K562 (cell line): Measurements from ENCODE around the gene SLFNL1. TPM values are rescaled to one million over a fixed set of nuclear protein-coding genes. Genes with fewer than 3 reads are reported as not detected.

ENCODE experiments used
- BHLHE40 ChIP-seq: IDR thresholded peaks from 2 replicates; pipeline ENCODE4 v1.6.1; 2011; ENCODE audit warnings: low read length, improper control_type of control experiment
- ELF1 ChIP-seq: fragments of 200-800 bp; sonication (Bioruptor generic); IDR thresholded peaks from 2 replicates; pipeline ENCODE4 v1.6.1; 2016; ENCODE audit warnings: missing genetic modification characterization, missing compliant biosample characterization
- GABPB1 ChIP-seq: sonication (generic); formaldehyde crosslinking; IDR thresholded peaks from 2 replicates; pipeline ENCODE4 v1.8.0; 2022; ENCODE audit warnings: mild to moderate bottlenecking, missing genetic modification reagents
- GTF2A2 ChIP-seq: IDR thresholded peaks from 2 replicates; pipeline ENCODE4 v1.6.1; 2016; ENCODE audit warnings: mild to moderate bottlenecking, missing genetic modification characterization, missing compliant biosample characterization
- HCFC1 ChIP-seq: IDR thresholded peaks from 2 replicates; pipeline ENCODE4 v1.6.1; 2012; ENCODE audit warnings: low read depth, low read length, improper control_type of control experiment
- HNRNPL ChIP-seq: fragments of 200-400 bp; formaldehyde crosslinking; IDR thresholded peaks from 2 replicates; pipeline ENCODE4 v1.6.1; 2017; ENCODE audit warnings: low read depth, mild to moderate bottlenecking, low read length
- KDM5B ChIP-seq: fragments of 200-600 bp; sonication (generic); IDR thresholded peaks from 2 replicates; pipeline ENCODE4 v1.6.1; 2012; ENCODE audit warnings: low read depth, mild to moderate bottlenecking, moderate library complexity, low read length, control low read depth, inconsistent platforms; ENCODE audit not compliant: insufficient replicate concordance
- PRMT5 ChIP-seq: sonication (generic); formaldehyde crosslinking; IDR thresholded peaks from 2 replicates; pipeline ENCODE4 v1.5.0; 2020; ENCODE audit warnings: missing genetic modification reagents
- SAP30 ChIP-seq: fragments of 200-600 bp; sonication (generic); IDR thresholded peaks from 2 replicates; pipeline ENCODE4 v1.6.1; 2012; ENCODE audit warnings: borderline replicate concordance, low read depth, mild to moderate bottlenecking, moderate library complexity, low read length, control low read depth, inconsistent platforms; ENCODE audit not compliant: insufficient read depth, poor library complexity, severe bottlenecking
- polyA plus RNA-seq, 8 experiments: library from polyadenylated mRNA; depleted of rRNA in 4 of 8; stranded (reverse) in 5 of 8; unstranded in 3 of 8; fragments of >200 nt; fragmentation: Nextera tagmentation in 2 of 8; fragmentation: Illumina TruSeq in 1 of 8; extraction: Ambion mirVana in 2 of 8; extraction: Trizol in 1 of 8; gene quantifications; 2 replicates each; pipeline versions ENCODE4 v1.2.1 to v1.2.3, GENCODE V29; 2011 to 2014; ENCODE audit warnings: inconsistent platforms in 1 of 8, missing spikeins in 1 of 8
- total RNA-seq, 7 experiments: library from RNA; depleted of rRNA in 6 of 7; stranded (reverse); fragments of >200 nt in 6 of 7; fragmentation: Illumina TruSeq in 2 of 7; extraction: Trizol in 2 of 7; gene quantifications; 2 replicates each; pipeline versions ENCODE4 v1.2.1 to v1.2.3, GENCODE V29; 2011 to 2021; ENCODE audit warnings: low replicate concordance in 1 of 7
- TF ChIP-seq, protein P1 (sequence below): fragments of 200-800 bp; sonication (Bioruptor generic); IDR thresholded peaks from 2 replicates; pipeline ENCODE4 v1.6.1; 2016; ENCODE audit warnings: missing genetic modification characterization, missing compliant biosample characterization
- TF ChIP-seq, protein P2 (sequence below): fragments of 250-450 bp; sonication (Bioruptor Pico); IDR thresholded peaks from 2 replicates; pipeline ENCODE4 v1.5.1; 2021; ENCODE audit warnings: mild to moderate bottlenecking
- TF ChIP-seq, protein P3 (sequence below), 2 experiments: fragments of 450-650 bp; IDR thresholded peaks; 2 replicates each; pipeline ENCODE4 v1.6.1; 2016
- TF ChIP-seq, protein P4 (sequence below): sonication (generic); formaldehyde crosslinking; IDR thresholded peaks from 2 replicates; pipeline ENCODE4 v1.8.0; 2022; ENCODE audit warnings: mild to moderate bottlenecking, low read depth, missing genetic modification reagents
- TF ChIP-seq, protein P5 (sequence below): fragments of 450-650 bp; IDR thresholded peaks from 2 replicates; pipeline ENCODE4 v1.6.1; 2014; ENCODE audit warnings: low read depth, mild to moderate bottlenecking, moderate library complexity, borderline replicate concordance

Gene SLFNL1
- total and polyA plus RNA-seq, 9 of the 15 experiments (the other 6 are each of a cell fraction or from before 2014, with no cell fraction given): 0.05 to 0.14 (median 0.06) TPM; not detected in 5

DNA sequence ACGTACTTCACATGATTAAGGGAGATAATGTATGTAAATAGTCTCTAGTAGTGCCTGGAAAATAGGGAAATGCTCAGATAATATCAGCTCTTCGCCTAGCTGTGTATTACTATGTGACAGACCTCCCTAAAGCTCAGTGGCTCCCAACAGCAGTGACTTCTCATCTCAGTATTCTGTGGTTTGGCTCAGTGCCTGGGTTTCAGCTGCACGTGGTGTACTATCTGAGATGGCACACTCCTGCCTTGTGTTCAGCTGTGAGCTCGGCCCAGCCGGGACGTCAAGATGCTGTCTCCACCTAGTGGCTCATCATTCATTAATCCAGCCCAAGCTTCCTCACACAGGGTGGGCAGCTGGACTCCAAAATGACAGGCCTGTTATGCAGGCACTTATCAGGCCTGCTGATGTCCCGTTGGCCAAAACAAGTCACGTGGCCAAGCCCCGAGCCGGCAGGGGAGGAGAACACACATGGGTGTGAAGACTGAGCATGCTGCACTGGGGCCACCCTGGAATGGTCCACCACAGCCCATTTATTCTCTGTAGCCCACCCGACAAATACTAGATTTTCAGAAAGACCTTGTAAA lies 17.8 kb downstream of the SLFNL1 start (continued):
- TF ChIP-seq, protein P1, sequence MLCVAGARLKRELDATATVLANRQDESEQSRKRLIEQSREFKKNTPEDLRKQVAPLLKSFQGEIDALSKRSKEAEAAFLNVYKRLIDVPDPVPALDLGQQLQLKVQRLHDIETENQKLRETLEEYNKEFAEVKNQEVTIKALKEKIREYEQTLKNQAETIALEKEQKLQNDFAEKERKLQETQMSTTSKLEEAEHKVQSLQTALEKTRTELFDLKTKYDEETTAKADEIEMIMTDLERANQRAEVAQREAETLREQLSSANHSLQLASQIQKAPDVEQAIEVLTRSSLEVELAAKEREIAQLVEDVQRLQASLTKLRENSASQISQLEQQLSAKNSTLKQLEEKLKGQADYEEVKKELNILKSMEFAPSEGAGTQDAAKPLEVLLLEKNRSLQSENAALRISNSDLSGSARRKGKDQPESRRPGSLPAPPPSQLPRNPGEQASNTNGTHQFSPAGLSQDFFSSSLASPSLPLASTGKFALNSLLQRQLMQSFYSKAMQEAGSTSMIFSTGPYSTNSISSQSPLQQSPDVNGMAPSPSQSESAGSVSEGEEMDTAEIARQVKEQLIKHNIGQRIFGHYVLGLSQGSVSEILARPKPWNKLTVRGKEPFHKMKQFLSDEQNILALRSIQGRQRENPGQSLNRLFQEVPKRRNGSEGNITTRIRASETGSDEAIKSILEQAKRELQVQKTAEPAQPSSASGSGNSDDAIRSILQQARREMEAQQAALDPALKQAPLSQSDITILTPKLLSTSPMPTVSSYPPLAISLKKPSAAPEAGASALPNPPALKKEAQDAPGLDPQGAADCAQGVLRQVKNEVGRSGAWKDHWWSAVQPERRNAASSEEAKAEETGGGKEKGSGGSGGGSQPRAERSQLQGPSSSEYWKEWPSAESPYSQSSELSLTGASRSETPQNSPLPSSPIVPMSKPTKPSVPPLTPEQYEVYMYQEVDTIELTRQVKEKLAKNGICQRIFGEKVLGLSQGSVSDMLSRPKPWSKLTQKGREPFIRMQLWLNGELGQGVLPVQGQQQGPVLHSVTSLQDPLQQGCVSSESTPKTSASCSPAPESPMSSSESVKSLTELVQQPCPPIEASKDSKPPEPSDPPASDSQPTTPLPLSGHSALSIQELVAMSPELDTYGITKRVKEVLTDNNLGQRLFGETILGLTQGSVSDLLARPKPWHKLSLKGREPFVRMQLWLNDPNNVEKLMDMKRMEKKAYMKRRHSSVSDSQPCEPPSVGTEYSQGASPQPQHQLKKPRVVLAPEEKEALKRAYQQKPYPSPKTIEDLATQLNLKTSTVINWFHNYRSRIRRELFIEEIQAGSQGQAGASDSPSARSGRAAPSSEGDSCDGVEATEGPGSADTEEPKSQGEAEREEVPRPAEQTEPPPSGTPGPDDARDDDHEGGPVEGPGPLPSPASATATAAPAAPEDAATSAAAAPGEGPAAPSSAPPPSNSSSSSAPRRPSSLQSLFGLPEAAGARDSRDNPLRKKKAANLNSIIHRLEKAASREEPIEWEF: peak; percentile 84; the same call in 1 of the 2 replicates
- peak; percentile 100 for TF ChIP-seq BHLHE40
- TF ChIP-seq, protein P2, sequence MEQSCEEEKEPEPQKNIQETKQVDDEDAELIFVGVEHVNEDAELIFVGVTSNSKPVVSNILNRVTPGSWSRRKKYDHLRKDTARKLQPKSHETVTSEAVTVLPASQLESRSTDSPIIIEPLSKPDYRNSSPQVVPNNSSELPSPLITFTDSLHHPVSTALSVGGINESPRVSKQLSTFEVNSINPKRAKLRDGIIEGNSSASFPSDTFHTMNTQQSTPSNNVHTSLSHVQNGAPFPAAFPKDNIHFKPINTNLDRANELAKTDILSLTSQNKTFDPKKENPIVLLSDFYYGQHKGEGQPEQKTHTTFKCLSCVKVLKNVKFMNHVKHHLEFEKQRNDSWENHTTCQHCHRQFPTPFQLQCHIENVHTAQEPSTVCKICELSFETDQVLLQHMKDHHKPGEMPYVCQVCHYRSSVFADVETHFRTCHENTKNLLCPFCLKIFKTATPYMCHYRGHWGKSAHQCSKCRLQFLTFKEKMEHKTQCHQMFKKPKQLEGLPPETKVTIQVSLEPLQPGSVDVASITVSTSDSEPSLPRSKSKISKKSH (CRISPR knock-in tag): no peak
- peak; percentile 3 for TF ChIP-seq KDM5B
- TF ChIP-seq GTF2A2 (tag): no peak
- TF ChIP-seq, protein P3, sequence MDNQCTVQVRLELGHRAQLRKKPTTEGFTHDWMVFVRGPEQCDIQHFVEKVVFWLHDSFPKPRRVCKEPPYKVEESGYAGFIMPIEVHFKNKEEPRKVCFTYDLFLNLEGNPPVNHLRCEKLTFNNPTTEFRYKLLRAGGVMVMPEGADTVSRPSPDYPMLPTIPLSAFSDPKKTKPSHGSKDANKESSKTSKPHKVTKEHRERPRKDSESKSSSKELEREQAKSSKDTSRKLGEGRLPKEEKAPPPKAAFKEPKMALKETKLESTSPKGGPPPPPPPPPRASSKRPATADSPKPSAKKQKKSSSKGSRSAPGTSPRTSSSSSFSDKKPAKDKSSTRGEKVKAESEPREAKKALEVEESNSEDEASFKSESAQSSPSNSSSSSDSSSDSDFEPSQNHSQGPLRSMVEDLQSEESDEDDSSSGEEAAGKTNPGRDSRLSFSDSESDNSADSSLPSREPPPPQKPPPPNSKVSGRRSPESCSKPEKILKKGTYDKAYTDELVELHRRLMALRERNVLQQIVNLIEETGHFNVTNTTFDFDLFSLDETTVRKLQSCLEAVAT (IDR thresholded peaks at IDR 0.05): peak; percentile 35 to 99; a peak in 2 of 4 replicates
- peak; percentile 40; the same call in 1 of the 2 replicates for TF ChIP-seq ELF1 (tag)
- TF ChIP-seq PRMT5 (CRISPR knock-in tag): no peak
- TF ChIP-seq HNRNPL: 0 out of 2 replicates have a peak, but pooled peaks have one; percentile 34
- TF ChIP-seq GABPB1 (CRISPR knock-in tag): peak; percentile 85
- TF ChIP-seq HCFC1: no peak; the same call in 1 of the 2 replicates
- TF ChIP-seq, protein P4, sequence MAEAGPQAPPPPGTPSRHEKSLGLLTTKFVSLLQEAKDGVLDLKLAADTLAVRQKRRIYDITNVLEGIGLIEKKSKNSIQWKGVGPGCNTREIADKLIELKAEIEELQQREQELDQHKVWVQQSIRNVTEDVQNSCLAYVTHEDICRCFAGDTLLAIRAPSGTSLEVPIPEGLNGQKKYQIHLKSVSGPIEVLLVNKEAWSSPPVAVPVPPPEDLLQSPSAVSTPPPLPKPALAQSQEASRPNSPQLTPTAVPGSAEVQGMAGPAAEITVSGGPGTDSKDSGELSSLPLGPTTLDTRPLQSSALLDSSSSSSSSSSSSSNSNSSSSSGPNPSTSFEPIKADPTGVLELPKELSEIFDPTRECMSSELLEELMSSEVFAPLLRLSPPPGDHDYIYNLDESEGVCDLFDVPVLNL (CRISPR knock-in tag): no peak
- TF ChIP-seq, protein P5, sequence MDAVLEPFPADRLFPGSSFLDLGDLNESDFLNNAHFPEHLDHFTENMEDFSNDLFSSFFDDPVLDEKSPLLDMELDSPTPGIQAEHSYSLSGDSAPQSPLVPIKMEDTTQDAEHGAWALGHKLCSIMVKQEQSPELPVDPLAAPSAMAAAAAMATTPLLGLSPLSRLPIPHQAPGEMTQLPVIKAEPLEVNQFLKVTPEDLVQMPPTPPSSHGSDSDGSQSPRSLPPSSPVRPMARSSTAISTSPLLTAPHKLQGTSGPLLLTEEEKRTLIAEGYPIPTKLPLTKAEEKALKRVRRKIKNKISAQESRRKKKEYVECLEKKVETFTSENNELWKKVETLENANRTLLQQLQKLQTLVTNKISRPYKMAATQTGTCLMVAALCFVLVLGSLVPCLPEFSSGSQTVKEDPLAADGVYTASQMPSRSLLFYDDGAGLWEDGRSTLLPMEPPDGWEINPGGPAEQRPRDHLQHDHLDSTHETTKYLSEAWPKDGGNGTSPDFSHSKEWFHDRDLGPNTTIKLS: peak; percentile 78
- peak; percentile 78 for TF ChIP-seq SAP30
